Fibroblast of skin of left quadriceps (primary cell): ENCODE results near the gene GLCCI1.

Source experiments
- DNase-seq, 2 experiments: peaks; one replicate each; pipeline ENCODE4 v3.0.0-alpha.2; 2013; ENCODE audit warnings: low read depth in 2 of 2

Gene GLCCI1

DNA sequence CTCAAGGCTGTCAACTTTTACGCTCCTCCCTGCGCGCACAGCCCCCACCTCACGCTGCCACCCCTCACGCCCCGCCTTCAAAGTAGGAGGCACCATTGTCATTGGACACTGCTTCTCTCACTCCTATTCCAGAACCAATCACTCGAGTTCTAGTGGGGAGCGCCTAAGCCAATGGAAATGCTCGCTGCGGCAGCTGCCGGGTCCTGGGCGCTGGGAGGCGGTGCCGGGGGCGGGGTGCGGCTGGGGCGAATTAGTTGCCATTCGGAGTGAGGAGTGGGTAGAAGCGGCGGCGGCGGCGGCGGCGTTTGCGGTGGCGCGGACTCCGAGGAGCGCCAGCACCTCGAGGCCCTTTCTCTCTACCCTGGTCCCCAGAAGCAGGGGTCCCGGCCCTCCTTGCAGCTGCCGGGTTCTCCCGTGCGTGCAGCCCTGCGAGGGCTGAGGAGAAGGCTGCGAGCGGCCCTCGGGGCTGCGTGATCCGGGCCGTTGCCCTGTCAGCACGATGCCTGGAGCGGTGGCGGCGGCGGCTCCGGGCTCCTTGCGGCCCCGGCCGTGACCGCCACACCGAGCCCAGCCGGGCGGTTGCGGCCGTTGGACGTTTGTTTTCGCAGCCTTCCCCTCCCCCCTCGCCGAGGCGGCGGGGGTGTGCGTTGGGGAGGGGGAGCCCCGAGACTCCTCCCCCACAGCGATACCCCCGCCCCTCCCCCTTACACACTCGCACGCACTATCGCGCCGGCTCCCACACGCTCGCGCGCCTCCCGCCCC lies at the start of gene GLCCI1:
Gene GLCCI1, plus strand, starts transcription at position 253 of the 762 bp plus-strand sequence. CDS start 555 bp downstream, outside the sequence.
- DNase-seq: peak; percentile 93

DNA sequence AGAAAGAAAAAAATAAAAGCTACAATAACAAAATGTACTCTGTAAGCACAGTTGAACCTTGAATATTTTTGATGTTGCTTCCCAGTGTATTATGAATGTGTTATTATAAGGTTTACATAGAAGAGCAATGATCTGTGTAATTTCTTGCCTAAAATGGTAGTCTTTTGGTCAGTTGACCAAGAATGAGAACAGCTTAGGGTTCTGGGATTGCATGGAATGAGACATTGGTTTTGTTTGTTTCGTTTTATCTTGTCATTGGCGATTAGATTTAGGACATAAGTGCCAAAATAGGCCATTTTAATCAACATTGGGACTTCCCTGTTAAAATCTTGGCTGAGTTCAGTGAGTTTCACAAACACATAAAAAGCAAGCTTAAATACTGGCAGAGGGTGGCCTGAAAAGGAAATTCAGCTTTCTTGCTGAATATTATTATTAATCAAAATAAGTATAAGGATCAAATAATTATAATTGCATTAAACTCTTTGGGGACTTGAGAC lies 49.1 kb upstream of the GLCCI1 start:
- no peak for DNase-seq

DNA sequence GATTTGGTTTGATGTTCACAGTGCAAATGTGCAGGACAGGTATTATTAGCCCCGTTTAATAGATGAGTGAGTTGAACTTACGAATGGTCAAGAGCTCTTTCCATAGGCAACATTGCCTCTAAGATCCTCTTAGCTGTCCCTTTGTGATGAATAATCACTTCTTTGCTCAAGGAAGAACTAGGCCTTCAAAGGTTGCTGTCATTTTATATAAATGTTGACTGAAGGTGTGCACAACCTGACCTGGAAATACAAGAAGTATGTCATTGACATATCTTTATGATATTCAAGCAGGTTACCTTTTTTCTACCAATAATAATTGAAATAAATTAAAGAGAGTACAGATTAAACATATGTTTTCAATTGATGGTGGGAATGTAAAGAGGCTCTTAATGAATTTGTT lies 48.5 kb upstream of the GLCCI1 start:
- no peak for DNase-seq

DNA sequence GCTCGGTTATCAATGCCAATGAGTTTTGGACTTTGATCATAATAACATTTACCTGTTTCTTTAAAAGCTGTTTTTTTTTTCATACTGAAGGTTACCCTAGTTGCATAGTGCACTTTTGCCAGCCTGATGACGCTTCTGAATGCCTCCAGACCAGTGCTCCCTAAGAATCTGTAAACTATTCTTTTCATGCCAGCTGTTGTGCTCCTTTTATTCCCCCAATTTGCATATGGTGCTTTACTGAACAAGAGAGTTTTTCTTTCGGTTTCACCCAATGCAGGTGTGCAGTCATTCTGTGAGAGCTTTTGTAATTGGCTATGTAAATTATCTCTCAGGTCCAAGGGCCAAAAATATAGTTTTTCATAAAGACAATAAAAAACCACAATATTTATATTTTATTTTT lies 48.1 kb upstream of the GLCCI1 start:
- DNase-seq: no peak

DNA sequence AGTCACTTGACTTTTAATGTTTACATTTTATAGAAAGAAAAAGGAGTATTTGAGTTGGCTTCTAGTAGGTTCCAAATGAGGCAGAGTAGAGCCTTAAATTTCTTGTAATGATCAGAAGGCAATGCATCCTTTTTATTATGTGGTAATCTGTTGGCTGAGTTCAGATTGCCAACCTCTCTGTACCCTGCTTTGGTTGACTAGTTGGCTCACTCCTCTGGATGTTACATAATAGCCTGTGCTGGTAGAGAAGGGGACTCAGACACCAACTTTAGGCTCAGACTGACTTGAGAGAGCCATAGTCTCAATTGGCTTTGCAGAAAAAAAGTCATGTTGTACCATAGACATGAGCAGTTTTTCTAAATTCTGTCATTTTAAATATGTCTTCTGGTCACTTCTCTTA lies 46.8 kb upstream of the GLCCI1 start:
- no peak for DNase-seq

DNA sequence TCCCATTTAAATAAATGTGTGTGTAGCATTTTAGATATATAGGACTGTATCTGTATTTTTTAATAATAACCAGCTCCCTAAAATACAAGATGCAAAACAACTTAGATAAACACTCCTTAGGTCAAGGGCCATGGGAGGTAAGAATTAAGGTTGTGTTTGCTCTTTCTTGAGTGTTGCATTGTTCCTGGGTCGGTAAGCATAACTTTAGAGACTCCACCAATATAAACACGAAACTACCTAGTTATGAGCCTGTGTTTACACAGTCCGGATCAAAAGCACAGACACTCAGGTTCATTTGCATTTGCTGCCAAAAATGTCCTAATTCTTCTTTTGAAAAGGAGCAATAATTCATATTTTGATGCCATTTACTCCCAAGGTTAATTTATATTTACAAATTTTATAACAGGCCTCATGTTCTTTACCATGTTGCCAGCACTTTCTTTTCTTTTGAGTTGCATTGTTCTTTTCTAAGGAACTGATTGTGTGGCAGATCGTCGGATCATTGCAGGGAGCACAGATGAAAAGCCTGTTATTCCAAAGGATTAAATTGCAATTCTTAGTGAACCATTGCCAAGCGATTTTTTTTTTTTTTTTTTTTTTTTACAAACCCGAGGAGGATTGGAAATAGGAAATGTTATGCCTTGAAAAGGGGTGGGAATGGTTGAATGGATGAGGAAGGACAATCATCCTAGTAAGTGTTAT lies 45.8 kb upstream of the GLCCI1 start:
- no peak for DNase-seq

DNA sequence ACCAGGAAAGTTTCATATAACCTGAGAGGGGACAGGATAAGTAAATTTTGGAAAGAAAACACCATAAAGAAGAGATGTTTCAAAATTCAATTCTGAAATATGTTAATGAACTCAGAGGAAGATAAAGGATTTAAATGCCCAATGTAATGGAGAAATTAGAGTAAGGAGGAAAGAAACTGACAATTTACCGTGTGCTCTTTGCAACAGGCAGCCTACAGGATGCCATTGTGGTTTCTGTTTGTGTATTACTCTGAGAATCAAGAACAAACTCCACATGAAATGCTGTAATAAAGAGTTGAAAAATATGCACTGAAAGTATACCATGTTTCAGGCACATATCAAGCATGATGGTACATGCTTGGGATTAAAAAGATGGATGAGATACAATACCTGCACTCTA lies 44.8 kb upstream of the GLCCI1 start:
- DNase-seq: no peak

DNA sequence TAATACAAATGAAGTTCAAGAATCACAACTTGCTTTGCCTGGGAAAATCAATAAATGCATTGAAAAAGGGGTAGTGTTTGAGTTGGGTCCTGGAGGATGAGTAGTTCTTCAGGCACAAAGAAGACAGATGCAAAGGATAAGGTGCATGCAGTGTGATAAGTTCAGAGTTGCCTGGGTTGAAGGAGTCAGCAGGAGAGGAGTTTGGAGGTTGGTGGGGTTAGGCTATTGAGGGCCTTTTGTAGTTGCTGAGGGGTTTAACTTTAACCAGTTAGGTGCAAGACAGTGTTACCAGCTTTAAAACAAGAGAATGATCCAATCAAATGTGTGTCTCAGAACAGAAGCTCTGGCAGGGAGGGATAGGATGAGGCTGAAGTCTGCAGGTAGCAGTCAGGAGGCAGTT lies 44.3 kb upstream of the GLCCI1 start:
- no peak for DNase-seq

DNA sequence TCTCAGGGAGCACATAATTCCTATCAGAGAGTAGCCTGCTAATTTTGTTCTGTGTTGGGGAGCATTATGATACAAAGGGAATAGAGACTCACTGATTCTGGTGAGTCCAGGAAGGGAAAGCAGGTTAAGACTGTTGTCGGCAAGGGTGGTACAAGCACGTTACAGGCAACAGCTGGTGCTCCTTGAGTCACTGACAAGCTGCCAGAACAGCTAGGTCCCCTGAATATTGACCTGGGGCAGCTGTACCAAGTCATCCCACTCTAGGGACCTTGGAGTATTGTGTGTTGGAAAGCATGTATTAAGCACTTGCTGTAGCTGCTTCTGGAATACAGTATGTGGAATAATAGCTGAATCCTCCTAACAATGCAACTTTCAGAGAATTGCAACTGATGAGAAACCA lies 37.0 kb upstream of the GLCCI1 start:
- no peak for DNase-seq

DNA sequence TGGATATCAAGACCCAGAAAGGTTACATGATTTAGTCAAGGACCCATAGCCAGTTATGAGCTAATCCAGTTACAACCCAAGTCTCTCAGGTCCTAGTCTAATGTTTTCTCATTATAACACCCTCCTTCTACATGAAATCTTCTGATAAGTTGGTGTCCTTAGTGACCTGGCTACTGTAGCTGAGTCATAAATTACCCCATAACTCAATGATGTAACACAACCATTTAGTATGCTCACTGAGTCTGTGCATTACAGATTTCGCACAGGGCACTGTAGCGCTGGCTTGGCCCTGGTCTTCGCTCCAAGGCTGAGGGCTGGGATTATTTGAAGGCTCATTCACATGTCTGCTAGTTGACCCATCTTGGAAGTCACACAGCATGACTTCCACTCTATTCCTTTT lies 36.0 kb upstream of the GLCCI1 start:
- DNase-seq: no peak

DNA sequence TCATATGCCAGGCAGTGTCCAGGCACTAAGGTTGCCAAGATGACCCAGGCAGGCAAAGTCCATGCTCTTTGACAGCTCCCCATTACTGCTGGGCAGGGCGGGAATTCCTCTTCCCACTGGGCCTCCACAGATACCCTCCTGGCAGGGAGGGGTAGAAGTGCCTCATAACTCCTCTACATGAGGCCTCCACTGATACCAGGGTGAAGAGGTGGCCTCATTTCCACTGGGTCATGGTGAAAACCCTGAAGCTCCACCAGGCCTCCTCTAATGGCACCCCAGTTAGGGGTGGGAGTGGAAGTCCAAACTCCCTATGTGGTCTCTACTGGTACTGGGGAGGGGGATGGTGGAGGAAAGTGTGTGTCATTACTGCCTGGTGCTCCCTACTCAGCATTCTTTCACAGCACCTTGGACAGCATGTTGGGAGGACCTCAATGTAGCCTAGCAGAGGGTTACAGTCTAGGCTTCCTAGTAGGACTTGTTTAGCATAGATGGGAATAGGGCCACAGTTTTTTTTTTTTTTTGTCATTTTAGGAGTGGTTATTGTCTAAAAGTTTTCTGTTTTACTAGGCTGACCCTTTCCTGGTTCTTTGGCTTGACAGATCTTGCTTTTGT lies 34.6 kb upstream of the GLCCI1 start:
- DNase-seq: no peak

DNA sequence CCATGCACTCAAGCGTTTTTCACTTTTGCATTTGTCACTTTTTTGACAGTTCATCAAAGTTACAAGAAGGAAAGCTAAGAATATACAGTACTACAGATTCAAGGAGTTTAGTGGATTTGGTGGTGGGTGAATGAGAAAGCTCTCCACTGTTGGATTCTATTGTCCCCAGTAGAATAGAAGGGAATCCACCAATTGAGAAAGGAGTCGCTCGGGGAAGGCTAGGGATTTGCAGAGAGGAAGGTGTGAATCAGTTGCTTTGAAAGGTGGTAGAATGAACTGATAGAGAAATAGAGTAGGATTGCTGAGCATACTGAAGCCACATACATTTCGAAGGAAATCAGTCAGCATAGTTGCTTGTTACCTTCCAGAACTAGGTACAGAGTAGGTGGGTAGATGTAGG lies 33.7 kb upstream of the GLCCI1 start:
- DNase-seq: no peak

DNA sequence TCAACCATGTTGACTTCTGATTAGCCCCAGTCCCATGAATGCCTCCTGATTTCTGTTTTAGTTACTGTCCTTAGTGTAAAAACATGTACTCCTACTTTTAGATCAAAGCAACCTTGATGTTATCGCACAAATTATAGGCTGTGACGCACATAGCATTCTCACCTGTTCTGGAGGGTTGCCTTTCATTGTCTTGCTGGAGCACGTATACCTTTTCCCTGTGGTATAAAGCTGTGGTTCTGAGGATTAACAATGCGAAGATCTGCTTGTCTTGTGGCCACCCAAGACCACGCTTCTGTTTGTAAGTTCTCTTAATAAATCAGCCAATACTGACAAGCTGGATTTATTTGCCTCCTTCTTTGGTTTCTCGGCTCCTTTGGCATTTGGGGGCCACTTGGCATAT lies 30.1 kb upstream of the GLCCI1 start:
- DNase-seq: no peak

DNA sequence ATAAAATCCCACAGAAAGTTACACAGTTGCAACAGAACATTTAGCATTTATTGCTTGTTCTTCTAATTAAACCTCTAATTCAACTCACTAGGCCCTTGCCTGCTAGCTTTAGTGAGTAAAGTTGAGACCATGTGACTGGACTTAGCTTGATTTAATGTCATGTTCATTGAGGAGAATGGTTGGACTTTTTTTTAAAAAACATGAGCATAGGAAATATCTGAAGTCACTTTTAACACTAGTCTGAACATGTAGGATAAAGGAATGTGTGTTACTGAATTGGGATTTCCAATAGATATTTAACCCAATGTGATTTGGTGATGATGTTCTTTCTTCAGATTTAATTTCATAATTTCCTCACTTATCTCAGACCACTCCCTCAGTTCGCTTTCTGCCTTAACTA lies 24.6 kb upstream of the GLCCI1 start:
- no peak for DNase-seq

DNA sequence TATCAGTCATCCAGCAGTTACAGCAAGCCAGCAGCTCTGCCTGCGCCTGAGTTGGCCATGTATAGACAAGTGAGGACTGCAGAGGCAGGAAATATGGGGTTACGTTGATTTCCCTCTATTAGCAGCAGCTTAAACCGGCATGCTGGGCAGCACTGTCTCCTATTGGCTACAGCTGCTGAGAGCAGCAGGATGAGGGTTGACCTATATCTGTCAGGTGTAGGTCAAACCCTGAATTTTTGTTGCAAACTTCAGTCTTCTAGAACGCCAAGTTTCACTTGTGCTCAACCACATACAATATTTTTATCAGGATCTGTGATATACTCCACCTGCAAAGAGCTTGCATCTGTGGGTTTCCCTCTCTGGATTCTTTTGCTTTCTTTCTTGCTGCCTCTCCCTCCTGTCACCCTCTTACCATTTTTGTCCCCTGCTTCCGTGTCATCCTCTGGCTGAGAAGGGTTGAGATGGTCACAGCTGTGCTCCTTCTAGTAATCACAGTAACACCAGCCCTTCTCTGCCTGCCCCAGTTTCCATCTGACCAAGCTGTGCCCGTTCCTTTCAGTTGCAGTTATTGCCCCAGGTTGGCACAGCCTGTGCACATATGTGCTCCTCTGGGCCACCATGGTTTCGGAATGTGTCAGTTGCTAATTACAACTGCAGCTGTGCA lies 23.8 kb upstream of the GLCCI1 start:
- no peak for DNase-seq

DNA sequence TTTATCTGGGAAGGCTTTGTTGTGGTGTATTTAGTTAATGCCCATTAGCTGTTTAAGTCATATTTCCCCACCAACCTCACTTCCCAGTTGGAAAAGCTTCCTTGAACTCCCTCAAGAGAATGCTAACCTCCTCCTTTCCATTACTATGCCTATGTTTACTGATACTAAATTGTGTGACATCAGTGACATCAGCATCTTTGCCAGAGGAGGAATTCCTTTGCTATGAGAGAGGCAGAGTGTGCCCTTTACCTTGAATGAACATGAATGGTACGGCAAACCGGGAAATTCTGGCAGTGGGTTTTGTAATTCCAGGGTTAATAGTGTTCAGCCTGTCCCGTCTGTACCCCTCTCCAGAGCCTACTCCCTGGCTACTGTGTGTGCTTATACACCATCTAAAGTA lies 22.1 kb upstream of the GLCCI1 start:
- no peak for DNase-seq

DNA sequence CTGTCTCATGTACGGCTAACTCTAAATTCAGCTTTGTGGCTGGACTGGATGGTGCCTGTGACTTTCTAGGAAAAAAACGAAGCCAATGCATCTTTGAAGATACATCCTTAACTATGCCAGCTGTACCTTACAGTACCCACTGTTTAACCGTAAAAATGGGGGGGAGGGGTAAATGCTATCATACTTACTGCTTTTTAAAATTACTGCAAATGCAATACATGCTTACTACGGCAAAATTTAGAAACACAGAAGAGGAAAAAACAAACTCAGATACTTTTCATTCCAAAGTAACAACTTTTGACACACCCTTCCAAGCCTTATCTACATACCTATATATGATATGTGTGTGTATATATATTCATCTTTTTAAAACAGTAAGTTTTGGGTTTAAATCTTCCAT lies 20.4 kb upstream of the GLCCI1 start:
- no peak for DNase-seq

DNA sequence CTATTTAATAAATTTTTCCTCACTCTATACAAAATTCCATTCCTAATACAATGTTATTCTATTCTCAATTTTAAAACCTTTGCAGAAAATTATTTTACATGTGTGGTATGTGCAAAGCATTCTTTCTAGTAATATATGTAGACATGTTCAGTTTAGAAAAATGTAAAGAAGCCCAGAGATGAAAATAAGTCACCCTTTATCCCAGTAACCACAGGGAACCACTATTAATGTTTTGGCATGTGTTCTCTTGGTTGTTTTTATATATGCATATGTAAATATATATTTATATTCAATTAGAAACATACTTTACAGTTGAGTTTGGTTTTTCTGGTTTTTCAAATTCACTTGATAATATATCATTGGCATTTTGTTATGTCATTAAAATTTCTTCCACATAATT lies 14.8 kb upstream of the GLCCI1 start:
- peak; percentile 50 to 64 for DNase-seq

DNA sequence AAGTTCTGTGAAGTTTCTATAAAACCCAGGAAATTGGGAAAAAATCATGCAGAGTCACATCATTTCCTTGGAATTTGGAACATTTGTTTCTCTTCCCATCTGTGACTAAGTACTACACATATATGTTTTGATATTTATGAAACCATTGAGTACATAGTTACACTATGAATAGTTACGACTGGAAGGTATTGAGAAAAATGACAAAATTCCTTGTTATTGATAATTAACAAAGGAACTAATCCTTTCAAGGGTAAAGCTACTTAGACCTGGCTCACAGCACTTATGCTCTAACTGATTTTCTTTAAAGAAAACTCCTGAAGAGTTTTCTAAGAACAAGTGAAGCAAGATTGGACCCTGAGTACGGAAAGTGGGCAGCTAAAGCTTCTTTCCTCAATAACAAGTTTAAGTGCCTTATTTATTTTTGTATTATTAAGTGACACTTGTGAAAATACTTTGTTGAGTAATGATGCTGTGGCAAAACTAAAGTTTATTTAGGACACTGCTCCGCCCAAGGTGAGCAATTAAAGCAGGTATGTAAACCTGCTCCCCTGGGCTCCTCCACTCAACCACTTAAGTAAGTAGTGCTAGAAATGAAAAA lies 12.0 kb upstream of the GLCCI1 start:
- peak in 1 of 2 experiments; percentile 43 for DNase-seq

DNA sequence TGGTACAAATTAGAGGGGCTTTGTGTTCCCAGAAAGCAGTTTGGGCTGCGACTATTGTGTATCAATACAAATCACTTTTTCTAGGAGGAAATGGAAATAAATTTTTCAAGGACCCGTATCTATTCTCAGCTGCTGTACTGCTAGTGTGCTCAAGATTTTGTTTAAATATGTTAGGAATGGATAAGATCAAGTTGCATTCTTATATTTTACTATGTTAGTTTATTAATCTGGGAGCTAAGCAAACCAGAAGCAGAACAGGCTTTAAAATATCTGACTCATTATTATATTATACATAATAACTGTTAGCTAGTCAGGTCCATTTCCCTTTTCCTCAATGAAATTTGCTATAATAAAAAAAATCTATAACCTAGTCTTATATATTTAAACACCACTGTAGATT lies 11.1 kb upstream of the GLCCI1 start:
- no peak for DNase-seq

DNA sequence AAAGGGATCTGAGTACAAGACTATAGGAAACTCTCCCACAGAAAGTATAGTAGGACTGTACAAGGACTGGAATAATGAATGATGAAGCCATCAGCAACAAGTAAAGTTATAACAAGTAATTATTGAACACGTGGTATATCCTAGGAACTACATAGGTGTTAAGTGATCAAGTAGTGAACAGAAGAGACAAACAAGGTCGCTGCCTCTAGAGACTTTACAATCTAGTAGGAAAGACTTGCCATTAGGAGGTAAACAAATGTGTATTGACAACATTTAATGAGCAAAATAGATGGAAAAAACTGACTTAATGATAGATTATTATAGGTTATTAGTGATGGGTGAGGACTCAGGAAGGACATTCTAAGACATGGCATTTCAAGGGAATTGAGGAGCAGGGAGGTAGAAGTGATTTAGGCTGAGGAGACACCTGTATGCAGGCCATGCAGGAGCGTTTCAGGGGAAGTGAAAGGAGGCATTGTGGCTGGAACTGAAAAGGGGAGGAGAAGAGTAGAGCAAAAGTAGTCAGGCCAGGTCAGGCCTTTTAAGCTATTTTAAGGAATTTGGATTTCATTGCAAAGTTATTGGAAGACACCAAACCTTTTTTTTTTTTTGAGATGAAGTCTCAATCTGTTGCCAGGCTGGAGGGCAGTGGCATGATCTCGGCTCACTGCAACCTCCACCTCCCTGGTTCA lies 8.5 kb upstream of the GLCCI1 start:
- no peak for DNase-seq
